Cardiac septum (tissue), 1 donor: Measurements from ENCODE around the gene LRRN1. TPM values are rescaled to one million over a fixed set of nuclear protein-coding genes. Genes with fewer than 3 reads are reported as not detected.
"Not testable (repeated sequence)": the region's sequence is repeated elsewhere in the genome, so short reads cannot be mapped to it uniquely, and the experiment has no call there.

Experiments
- DNase-seq: peaks from one replicate; pipeline ENCODE4 v3.0.0-alpha.2; 2020; ENCODE audit warnings: low spot score
- intact Hi-C: fragments of 100-400 bp; cut with DNase I; formaldehyde crosslinking; loops from one replicate; pipeline ENCODE4 v1.14.0; 2022
- total RNA-seq: library from RNA; stranded (reverse); fragmentation: NEBNext Ultra II Directional; extraction: Animal tissue kit (Norgen Biotek cat#: 25700); gene quantifications from one replicate; pipeline ENCODE4 v1.2.1, GENCODE V29; 2021
- donor health status: DM: no; HTN: no; CAD: no.

LRRN1 gene
- total RNA-seq, 1 donor from 2014 or later, result 0.59 TPM

DNA sequence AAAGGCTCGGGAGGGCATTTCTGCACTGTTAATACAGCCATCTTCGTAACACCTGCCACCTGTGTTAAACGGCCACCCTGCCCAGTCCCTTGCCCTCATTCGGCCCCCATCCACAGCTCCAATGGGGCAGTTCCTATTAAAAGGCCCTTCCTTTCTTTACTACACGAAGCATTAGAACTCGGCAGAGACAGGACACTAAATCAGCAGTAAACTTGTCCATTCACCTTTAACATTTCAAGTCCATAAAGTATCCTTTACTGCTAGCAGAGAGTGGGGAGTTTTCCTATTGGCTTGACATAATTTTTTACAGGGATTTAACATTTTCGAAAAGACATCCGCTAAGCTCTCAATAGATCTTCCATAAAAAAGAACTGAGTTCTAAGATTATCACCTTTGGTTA is 76.3 kb downstream of the LRRN1 start:
- DNase-seq, result no peak
- intact Hi-C loops, result no loop called here

DNA sequence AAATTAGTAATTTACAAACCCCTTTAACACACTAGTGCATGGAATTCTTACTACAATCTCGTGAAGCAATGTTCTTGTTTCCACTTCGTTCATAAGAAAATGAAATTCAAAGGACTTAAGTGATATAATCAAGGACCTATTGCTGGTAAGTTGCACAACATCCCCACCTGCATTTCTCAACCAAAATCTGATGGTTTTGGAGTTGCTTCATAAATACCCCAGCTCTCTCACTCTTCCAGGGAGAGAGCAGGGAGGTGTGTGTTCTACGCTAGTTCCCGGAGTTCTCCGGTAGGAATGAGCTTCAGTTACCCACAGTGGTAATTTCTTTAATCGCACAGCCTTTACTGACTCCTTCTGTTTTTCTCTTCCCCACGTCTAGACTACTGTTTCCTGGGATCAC is 81.8 kb downstream of the LRRN1 start:
- no peak for DNase-seq
- intact Hi-C loops, result no loop called here

DNA sequence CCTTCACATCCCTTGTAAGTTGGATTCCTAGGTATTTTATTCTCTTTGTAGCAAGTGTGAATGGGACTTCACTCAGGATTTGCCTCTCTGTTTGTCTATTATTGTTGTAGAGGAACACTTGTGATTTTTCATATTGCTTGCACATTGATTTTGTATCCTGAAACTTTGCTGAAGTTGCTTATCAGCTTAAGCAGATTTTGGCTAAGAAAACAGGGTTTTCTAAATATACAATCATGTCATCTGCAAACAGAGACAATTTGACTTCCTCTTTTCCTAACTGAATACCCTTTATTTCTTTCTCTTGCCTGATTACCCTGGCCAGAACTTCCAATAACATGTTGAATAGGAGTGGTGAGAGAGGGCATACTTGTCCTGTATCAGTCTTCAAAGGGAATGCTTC is 88.1 kb downstream of the LRRN1 start:
- DNase-seq, intact Hi-C loops: not testable (repeated sequence)

DNA sequence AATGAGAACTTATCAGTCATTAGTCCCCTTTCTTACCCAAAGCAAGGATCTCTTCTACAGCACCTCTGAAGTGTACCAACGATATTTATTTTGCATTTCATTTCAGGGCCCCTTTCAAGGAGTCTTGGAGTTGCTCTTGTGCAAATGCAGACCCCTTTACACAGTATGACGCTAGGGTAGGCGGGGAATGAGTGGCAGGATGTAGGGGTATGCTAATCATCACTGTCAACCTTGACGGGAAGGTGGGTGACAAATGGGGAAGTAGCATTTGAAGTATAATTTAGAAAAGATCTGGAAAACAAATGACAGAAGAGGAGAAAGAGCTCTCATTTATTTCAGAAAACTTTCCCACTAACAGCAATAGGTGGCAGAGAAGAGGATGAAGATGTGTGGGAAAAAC is 94.4 kb downstream of the LRRN1 start:
- no peak for DNase-seq
- intact Hi-C loops, result no loop called here
